ENCODE data around the gene TNFAIP6.
A peak's percentile ranks its signal among the peaks of the same experiment; 100 is the strongest.
"Not testable (repeated sequence)": the region's sequence is repeated elsewhere in the genome, so short reads cannot be mapped to it uniquely, and the experiment has no call there.

The TNFAIP6 gene

GRCh38 chr2:151361674-151362370, 4.4 kb downstream of the TNFAIP6 start:
- no peak for DNase-seq

GRCh38 chr2:151363709-151364108, 6.3 kb downstream of the TNFAIP6 start:
- DNase-seq = no peak

DNA sequence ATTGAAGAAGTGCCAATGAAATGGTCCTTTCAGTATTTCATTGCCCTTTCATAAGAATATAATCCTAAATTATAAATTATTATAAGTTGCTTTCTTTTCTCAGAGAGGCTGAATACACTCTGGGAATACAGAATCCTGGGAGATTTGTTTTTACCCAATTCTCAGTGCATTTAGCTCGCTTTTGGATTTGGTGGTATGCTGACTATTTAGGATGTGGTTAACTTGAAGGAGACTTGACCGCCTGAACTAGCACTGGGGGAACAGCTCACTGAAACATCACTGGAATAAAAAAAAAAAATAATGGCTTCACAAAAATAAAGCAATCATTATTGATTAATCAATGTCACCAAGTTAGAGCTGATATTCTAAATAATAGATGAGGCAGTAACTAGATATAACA, 10.2 kb downstream of the TNFAIP6 start:
- DNase-seq = no peak

DNA sequence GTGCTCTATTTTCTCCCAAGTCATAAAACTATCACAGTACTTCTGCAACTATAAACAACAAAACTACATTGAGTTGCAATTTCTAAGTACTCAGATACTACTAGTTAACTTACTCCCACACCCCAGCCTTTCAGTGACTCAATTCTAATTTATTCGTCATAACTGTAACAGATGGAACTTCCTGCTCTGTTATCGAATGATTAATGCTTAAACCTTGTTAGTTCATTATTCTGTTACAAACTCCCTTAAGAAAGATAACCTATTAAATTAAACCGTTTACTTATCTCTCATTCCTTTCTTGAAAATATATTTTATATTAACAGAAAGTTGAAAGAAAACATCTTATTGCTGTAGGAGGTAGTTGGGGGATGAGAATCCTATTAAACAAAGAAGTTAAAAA, 17.0 kb downstream of the TNFAIP6 start:
- DNase-seq = no peak

- DNase-seq = no peak
Observed at GRCh38 chr2:151379169-151379568, 21.8 kb downstream of the TNFAIP6 start.

DNA sequence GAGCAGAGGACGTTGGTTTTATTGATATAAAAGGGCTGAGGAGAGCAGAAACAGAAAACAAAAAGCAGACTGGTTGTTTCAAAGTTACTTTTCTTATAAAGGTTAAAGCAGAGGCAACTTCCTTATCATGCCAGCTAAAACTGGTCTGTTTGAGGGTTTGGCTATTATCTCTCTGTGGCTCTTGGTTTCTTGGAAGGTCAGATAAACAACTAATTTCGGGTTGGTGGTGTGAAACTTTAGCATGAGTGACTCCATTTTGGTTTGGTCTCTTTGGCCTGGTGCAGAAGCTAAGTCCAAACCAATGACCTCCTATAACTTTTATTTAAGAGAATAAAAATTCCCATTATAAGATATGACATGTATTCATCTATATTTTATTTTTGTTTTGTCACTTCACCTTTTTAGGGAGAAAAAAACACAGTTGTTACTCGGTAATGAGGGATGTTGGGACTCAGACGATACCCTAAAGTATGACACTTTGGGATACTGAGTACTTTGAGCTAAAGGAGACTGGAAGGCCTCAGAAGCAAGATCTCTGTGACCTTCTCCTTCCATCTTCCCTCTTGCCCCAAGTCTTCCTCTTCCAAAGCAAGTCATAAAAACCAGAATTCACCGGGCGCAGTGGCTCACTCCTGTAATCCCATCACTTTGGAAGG, 23.3 kb downstream of the TNFAIP6 start:
- no peak for DNase-seq

- DNase-seq = no peak
Observed at GRCh38 chr2:151381266-151381665, 23.9 kb downstream of the TNFAIP6 start.

DNA sequence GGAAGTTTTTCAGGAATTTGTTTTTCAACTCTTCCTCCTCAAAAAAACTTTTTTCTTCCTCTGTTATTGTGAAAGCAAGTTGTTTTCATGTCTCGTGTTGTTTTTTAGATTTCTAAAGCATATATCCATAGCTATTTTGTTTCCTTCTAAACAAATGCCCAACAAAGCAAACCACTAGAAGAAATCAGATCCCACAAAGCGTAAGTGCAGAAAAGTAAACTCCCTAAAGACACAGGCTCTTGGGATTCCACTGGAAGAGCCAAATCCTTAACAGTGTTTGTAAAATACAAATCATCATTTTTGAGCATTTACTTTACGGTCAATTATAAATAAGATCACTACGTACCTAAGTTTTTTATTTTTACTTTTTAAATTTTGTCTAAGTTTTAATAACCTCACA, 30.6 kb downstream of the TNFAIP6 start:
- DNase-seq = no peak

- DNase-seq = no peak
Observed at GRCh38 chr2:151391436-151391835, 34.0 kb downstream of the TNFAIP6 start.

GRCh38 chr2:151394509-151394908, 37.1 kb downstream of the TNFAIP6 start:
- no peak for DNase-seq

DNA sequence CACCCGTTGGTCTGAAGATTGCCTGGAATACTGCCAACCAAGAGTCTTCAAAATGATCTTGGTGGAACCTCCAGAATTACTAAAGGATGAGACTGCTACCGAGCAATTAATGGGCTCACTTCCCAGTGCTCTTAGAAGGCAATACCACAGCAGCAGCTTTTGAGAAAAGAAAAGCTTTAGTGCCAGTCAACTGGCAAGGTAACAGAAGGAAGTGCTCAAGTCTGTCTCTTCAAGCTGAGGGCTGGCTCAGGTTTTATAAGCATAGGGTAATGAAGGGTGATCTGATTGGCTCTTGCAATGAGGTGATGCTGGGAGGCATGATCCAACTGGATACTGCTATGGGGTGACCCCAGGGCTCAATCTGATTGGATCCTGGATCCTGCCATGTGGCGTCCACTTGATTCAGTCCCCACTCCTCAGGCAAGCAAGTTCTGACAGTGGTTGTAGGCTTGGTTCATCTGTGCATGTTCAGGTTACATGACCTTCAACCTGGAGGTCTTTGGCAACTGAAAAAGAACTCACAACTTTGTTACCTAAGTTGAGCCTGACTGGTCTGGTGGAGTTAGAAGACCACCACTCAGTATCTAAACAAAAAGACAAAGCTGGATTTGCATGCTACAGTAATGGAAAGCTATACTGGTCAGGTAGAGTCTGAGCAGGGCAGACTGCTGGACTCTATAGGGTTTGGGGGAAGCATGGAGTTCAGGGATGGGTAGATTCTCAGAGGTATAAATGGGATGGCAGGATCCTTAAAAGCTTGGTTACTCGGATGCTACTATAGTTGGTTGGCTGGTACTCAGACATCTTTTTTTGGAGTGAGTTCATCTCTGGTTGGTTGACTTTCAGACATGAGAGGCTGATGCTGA, 38.4 kb downstream of the TNFAIP6 start:
- DNase-seq = no peak

DNA sequence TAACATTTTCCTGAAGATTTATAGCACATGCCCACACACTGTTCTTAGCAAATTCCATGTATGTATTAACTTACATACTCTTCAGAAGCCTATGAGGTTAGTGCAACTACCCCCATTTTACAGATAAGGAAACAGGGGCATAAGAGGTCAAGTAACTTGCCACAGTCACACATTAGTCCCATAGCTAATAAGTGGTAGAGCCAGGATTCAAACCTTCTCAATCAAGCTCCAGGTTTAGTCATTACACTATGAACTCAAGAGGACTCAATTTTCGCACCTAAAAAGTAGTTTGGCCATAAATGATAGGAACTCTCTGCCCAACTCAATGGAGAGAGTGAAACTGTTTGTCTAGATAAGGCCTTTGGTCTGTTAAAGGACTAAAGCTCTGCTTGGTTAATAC, 42.6 kb downstream of the TNFAIP6 start:
- DNase-seq = no peak

DNA sequence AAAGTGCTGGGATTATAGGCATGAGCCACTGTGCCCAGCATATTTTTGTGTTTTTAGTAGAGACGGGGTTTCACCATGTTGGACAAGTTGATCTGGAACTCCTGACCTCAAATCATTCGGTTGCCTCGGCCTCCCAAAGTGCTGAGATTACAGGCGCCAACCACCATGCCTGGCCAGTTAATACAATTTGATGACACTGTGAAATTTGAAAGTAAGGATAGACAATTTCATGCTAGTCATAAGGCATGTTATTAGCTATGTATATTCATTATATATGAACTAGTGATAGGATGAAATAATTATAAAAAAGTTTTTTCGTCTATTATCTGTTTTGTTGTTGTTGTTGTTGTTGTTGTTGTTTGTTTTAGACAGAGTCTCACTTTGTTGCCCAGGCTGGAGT, 43.8 kb downstream of the TNFAIP6 start:
- DNase-seq = no peak

GRCh38 chr2:151403914-151404313, 46.5 kb downstream of the TNFAIP6 start:
- DNase-seq = no peak

- DNase-seq = no peak
Observed at GRCh38 chr2:151405376-151405775, 48.0 kb downstream of the TNFAIP6 start.

DNA sequence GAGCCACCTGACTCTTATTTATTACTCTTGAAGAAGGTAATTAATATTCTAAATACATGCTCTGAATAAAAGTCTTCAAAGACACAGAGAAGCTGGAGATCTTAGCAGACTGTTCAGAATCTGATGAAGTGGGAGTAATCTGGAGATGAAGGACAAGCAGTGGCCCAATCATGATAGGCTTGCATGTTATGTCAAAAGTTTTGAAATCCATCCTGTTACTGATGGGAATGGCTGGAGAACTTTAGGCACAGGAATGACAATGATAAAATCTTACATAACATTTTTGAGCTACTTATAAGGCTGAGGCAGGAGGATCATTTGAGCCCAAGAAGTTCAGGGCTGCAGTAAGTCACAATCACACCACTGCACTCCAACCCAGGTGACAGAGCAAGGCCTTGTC, 49.9 kb downstream of the TNFAIP6 start:
- DNase-seq = no peak

GRCh38 chr2:151408788-151409600, 51.6 kb downstream of the TNFAIP6 start:
- DNase-seq = no peak

DNA sequence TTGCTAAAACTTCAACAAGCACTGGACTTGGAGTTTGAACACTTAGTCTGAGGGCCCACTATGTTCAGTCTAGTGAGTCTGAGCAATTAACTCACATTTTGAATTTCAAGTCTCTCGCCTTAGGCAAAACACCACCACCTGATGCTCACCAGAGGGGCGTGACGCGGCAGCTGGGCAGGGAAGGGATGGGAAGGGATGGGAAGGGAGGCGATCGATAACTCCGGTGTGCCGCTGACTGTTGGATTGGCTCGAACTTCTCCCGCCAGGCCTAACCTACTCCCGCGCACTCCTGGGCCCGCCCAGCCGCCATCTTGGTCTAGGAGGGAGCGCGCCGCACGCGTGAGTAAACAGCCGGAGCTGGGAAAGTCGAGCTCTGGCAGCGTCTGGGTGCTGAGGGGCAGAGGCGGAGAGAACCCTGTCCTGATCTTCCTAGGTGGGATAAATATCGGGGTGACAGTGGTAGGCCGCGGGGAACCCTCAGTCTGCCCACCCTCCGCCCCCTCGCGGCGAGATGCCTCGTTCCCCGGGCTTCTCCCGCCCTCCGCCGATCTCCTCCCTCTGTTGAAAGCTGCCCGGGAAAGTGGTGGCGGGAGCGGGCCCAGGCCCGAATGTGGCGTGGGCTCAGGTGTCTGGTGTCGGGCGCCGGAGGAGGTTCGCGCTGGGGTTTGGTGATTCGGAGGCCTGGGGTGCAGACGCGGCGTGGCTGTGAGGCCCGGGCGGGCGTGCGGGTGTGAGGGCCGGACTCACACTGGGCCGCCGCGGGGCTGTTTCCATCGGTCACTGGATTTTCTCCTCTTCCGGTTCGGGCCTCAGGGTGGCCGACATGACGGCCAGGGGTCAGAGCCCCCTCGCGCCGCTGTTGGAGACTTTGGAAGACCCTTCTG, 52.5 kb downstream of the TNFAIP6 start, which contains the start of gene RIF1:
RIF1 (plus strand) TSS at position 302 of the 884 bp plus-strand sequence; CDS start at position 824, 522 bp downstream.
- peak; percentile 83 for DNase-seq

- no peak for DNase-seq
Observed at GRCh38 chr2:151410485-151410834, 53.1 kb downstream of the TNFAIP6 start.

- no peak for DNase-seq
Observed at GRCh38 chr2:151417650-151418049, 60.3 kb downstream of the TNFAIP6 start.

GRCh38 chr2:151421681-151422080, 64.3 kb downstream of the TNFAIP6 start:
- DNase-seq = not testable (repeated sequence)

GRCh38 chr2:151422917-151423439, 65.6 kb downstream of the TNFAIP6 start:
- no peak for DNase-seq
